Measurements from ENCODE around the gene PLD2.
"Not testable (repeated sequence)": the region's sequence is repeated elsewhere in the genome, so short reads cannot be mapped to it uniquely, and the experiment has no call there.

PLD2 gene

GRCh38 chr17:4858068-4858881, 51.3 kb downstream of the PLD2 start:
- no peak for DNase-seq

DNA sequence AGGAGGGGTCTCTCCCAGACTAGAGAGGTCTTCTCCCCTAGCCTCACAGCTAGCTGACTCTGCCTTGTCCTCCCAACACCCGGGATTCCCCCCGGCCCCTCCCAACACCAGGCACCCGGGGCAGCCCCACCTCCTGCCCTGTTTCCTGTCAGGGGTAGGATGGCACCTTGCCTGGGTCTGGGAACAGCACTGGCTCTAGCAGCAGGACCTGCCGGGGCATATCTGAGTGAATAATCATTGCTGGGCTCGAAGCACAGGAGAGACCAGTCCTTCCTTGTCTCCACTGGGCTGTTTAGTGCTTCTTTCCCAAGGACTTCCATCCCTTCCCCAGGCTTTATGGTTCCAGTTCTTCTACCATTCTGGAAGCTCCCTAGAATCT, 51.9 kb downstream of the PLD2 start:
- no peak for DNase-seq

DNA sequence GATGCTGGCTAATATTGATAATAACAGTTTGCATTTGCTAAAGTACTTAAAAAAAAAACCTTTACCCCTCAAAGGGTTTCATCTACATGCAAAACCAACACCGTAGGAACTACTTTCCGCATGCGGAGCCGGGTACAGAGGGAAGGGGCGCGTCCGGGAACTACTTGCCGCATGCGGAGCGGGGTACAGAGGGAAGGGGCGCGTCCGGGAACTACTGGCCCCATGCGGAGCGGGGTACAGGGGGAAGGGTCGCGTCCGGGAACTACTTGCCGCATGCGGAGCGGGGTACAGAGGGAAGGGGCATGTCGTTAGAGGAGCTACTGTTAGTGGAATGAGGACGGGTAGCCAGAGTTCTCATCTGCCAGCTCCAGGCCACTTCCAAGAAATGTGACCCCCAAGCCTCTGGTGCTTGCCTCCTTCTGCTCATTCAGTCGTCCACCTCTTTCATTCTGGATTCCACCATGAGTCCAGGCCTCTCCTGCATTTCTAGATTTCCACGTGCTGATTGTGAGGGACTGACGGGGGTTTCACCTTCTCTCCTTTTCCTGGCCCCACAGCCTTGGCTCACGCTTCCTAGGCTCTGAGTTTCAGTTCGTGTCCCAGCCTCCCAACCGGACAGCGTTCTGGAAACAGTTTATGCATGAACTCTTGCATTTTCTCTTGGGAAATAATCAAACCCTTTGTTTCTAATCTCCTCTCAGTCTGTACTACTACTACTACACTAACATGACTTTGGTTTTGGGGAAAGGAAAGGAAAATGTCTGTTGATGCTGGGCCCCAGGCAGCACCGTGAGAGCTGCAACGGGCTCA, 53.1 kb downstream of the PLD2 start:
- DNase-seq: no peak

DNA sequence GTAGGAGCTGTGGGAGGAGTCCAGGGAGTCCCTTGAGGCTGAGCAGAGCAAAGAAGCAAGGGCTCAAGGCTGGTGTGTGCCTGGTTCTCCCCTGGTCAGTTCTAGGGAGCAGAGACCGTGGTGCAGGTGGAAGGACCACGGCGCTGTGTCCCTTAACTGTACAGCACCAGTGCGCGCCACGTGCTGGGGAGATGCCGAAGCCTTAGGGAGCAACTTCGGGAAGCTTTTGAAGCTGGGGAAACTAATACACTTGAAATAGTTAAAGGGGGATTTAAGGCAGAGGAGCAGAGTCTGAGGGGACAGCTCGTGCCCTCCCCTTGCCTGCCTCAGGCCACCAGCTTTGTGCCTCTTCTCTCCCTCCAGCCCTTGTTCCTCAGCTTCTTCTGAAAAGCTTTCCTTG, 53.7 kb downstream of the PLD2 start:
- no peak for DNase-seq

DNA sequence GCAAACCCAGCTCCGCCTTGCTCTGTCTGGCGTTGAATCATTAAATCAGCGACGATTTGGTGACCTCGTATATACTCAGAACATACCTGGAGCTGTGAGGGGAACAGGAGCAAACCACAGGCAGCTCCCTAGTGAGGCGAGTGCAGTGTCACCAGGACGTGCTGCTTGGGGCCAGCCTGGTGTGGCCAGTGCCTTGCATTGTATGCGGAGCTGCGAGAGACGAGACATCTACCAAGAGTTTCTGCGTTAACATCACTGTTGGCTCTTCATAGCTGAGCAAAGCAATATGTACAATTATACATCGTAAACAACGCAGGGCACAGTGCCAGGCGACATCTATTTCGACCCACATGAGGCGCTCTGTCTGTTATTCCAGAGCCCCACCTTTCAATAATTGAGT, 54.1 kb downstream of the PLD2 start:
- DNase-seq: no peak

DNA sequence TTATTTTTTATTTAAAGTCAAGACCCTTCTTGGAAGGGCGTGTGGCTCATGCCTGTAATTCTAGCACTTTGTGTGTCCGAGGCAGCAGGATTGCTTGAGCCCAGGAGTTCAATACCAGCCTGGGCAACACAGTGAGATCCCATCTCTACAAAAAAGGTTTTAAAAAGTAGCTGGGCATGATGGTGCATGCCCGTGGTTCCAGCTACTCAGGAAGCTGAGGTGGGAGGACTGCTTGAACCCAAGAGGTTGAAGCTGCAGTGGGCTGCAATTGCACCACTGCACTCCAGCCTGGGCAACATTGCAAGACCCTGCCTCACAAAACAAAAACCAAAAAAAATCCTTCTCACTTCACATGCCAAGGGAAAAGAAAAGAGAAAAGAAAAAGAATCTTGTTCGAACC, 55.8 kb downstream of the PLD2 start:
- no peak for DNase-seq

DNA sequence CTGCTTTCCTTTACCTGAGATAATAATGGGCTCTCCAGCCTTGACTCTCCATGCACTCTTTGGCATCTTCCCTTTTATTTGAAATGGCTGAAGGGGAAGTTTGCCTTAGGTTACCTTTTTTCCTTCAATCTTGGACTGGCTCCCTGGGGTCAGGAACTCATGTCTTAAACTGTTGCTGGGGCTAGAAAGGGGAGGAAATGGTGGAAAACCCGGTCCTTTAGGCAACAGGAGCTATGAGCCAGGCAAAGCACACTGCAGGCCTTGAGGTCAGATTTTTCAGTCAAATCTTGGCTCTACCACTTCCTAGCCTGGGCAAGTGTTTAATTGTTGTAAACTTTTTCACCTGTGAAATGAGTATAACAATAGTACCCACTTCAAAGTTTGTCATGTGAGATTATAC, 56.4 kb downstream of the PLD2 start:
- DNase-seq: no peak

DNA sequence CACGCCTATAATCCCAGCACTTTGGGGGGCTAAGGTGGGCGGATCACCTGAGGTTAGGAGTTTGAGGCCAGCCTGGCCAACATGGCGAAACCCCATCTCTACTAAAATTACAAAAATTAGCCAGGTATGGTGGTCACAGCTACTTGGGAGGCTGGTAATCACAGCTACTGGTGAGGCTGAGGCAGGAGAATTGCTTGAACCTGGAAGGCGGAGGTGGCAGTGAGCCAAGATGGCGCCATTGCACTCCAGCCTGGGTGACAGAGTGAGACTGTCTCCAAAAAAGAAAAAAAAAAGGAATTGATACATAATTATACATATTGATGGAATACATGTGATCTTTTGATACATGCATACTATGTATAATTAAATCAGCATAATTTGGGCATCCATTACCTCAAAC, 60.6 kb downstream of the PLD2 start:
- DNase-seq: not testable (repeated sequence)

- not testable (repeated sequence) for DNase-seq
Observed at GRCh38 chr17:4869058-4869998, 62.4 kb downstream of the PLD2 start.

GRCh38 chr17:4870855-4871254, 63.9 kb downstream of the PLD2 start:
- no peak for DNase-seq

- DNase-seq: no peak
Observed at GRCh38 chr17:4872786-4873185, 65.8 kb downstream of the PLD2 start.

Measured in stimulated activated CD4-positive, alpha-beta T cell treated with anti-CD3 and anti-CD28 coated beads, Interleukin-15, amount 100 ng/mL, for 24 hours (primary cell).